GM19328 (cell line): ENCODE results near the gene C1RL.

ENCODE experiments used
- ATAC-seq: cut with Tn5 transposase; IDR thresholded peaks from one replicate; pipeline ENCODE4 v1.9.1; 2021; ENCODE audit warnings: mild to moderate bottlenecking, moderate library complexity; ENCODE audit not compliant: unreplicated experiment

The C1RL gene

DNA sequence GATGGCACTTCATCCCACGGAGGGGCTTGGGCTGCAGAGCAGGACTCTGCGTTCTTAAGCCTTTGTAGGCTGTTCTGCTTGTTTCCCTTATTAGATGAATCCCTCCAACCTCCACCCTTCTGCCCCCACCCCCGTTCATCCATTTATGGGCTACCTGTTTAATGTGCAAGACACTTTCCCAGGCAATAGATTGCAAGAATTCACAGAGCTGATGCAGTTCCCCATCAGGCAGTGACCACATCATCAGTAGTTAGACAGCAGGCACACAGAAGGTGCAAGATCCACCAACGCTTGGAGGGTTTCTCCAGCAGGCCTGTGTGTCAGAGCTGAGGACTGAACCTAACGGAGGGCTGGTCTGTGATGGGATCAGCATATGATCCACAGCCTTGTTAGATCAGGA, 15.5 kb downstream of the C1RL start:
- ATAC-seq = no peak

DNA sequence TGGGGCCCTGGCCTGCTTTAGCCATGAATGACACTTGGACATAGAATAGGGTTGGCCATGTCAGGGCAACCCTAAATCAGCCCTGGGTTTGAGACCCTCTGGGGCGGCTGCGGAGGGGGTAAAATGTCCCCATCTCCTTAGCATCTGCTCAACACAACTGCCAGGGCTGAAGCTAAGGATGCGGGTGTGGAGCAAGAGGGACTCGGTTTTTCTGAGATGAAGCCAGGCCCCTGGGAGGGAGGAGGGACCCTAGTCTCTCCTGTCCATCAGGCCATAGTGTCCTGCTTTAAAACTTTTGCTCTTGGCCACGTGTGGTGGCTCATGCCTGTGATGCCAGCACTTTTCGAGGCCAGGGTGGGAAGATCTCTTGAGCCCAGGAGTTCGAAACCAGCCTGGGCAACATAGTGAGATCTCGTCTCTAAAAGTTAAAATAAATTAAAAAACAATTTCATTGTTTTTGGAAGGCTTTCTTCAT, 16.0 kb downstream of the C1RL start:
- ATAC-seq = no peak

DNA sequence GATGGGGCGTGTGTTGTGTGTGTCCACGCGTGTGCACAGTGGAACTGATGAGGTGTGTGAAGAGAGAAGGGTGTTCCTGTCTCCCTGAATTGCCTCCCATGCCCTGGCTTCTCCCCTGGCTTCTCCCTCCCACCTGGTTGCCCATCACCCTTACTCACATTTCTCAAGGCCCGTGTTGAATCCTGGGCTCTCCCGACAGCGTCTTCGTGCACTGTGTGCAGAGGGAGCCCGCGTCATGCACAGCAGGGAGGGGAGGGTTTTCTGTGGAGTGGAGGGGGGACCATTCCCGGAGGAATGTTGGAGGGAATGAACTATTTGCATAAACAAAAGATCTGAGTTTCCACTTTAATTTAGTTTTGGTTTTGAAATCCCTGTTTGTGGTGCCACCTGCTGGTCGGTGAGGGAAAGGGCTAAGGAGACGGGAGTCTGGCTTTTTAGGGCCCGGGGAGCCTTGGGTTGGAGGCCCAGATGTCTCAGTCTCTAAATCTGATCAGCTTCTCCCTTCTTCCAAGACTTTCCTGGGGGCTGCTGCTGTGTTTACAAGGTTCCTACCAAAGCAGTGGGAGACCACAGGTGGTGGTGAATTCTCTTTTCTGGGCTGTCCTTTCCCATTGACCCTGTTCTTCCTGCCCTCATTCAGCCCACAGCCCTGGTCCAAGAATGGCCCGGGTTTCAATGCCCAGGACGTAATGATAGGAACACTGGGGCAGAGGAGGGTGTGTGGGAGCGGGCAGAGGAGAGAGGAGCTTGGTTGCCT, 16.6 kb downstream of the C1RL start, which contains the start of gene C1R:
TSS of gene C1R (minus strand) at position 217 of the 757 bp plus-strand sequence. CDS start at position 160, 57 bp downstream.
- no peak for ATAC-seq

DNA sequence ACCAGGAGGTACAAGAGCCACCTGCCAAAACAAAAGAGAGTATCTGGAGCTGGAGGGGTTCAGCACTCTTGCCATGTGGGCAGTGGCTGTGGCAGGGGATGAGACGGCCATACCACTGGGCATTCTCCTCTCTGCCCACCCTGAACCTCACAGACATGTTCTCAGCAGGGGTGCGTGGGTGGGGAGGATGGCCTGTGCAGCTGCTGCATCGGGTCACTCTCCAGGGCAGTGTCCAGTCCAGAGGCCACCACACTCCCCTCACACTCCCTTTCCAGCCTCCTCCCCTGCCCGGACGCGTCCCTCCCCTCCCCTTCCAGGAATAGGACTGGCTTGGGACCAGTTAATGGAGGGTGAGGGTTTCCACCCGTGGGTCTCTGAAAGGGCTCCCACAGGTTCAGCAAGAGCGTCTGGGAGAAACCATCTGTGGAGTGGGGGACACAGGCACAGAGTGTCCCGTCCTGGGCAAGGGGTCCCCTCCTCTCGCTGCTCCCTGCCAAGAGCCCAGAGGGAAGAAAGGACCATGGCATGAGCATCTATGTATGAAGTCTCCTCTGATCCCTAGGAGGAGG, 17.3 kb downstream of the C1RL start:
- no peak for ATAC-seq

- no peak for ATAC-seq
Observed at GRCh38 chr12:7091171-7091570, 17.8 kb downstream of the C1RL start.

GRCh38 chr12:7090222-7090998, 18.6 kb downstream of the C1RL start:
- no peak for ATAC-seq

- no peak for ATAC-seq
Observed at GRCh38 chr12:7089196-7089871, 19.7 kb downstream of the C1RL start.

DNA sequence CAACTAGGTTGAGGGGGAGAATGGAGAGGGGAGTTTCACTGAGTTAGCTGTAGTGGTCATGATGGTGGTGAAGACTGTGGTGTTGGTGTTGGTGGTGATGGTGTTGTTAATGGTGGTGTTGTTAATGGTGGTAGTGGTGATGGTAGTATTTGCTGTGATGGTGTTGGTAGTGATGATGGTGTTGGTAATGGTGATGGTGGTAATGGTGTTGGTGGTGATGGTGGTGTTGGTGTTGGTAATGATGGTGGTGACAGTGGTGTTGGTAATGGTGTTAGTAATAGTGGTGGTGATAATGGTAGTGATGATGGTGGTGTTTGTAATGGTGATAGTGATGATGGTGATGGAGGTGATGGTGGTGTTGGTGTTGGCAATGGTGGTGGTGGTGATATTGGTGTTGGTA, 25.9 kb downstream of the C1RL start:
- no peak for ATAC-seq

- ATAC-seq = no peak
Observed at GRCh38 chr12:7081037-7081436, 28.0 kb downstream of the C1RL start.

DNA sequence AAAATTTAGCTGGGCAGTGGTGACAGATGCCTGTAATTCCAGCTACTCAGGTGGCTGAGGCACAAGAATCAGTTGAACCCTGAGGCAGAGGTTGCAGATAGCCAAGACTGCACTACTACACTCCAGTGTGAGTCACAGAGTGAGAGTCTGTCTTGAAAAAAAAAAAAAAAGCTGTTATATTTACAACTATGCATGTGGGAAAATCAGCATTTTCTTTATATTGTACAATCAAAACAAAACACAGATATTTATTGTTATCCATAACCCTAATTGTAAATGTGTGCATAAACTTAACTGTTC, 29.2 kb downstream of the C1RL start:
- no peak for ATAC-seq

DNA sequence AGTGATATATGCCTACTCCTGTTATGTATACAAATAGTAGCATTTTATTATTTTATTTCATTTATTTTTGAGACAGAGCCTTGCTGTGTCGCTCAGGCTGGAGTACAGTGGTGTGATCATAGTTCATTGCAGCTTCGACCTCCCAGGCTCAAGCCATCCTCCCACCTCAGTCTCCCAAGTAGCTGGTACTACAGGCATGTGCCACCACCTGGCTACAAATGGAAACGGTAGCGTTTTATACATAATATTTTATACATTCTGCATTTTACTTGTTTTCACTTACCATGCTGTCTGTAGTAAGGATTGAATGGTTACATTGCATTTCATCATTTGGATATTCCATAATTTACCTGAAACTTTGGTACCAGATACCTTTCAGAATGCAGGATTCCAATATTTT, 30.9 kb downstream of the C1RL start:
- no peak for ATAC-seq

DNA sequence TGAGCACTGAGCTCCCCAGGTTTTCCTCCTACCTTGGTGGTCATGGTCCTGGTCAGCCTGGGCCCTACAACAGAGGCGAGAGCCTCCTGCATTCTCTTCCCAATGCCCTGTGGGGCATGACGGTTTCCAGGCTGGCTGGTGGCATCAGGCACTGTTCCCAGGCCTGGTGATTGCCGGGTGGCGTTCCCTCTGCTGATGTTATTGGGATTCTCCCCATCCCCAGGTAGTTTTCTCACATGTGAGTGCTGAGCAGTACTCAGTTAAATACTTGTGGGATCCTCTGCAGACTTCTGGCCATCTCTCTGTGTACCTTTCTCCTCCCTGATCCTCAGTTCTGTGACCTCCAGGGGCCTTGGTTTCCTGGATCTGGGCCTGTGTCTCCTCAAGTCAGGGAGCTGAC, 32.5 kb downstream of the C1RL start:
- no peak for ATAC-seq

- no peak for ATAC-seq
Observed at GRCh38 chr12:7075939-7076338, 33.1 kb downstream of the C1RL start.

DNA sequence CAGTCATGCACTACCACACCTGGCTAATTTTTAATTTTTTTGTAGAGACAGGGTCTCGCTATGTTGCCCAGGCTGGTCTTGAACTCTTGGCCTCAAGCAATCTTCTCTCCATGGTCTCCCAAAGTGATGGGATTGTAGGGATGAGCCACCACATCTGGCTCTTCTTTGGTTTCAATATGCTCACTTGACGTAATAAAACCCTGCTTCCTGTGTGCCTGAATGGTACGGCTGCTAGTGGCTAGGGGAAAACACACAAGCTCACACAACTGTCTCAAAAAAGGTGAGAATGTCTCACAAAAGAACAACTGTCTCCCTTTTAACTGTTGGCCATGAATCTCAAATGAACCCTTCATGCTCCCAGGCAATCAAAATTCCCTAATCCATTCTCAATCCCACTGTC, 33.5 kb downstream of the C1RL start:
- ATAC-seq = no peak

DNA sequence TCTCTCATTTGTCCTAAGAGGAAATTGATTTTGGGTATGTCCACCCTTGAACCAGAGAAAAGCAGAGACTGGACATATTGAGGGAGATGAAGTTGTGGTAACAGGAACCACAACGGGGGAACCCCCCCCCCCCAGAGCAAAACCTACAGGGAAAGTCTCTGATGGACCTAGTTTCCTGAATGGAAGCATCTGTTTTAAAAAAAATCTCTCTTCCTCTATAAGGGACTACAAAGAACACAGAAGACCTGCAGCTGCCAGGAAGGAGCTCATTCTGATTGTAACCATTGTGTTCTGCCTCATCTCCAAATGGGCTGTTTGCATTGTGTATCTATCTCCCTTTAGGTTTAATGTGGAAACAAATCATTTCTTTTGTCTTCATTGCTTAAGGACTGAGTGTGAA, 35.1 kb downstream of the C1RL start:
- ATAC-seq = no peak

- no peak for ATAC-seq
Observed at GRCh38 chr12:7072554-7072953, 36.5 kb downstream of the C1RL start.

- no peak for ATAC-seq
Observed at GRCh38 chr12:7072035-7072434, 37.0 kb downstream of the C1RL start.

GRCh38 chr12:7069386-7069785, 39.6 kb downstream of the C1RL start:
- ATAC-seq = no peak

GRCh38 chr12:7068994-7069346, 40.0 kb downstream of the C1RL start:
- ATAC-seq = no peak

DNA sequence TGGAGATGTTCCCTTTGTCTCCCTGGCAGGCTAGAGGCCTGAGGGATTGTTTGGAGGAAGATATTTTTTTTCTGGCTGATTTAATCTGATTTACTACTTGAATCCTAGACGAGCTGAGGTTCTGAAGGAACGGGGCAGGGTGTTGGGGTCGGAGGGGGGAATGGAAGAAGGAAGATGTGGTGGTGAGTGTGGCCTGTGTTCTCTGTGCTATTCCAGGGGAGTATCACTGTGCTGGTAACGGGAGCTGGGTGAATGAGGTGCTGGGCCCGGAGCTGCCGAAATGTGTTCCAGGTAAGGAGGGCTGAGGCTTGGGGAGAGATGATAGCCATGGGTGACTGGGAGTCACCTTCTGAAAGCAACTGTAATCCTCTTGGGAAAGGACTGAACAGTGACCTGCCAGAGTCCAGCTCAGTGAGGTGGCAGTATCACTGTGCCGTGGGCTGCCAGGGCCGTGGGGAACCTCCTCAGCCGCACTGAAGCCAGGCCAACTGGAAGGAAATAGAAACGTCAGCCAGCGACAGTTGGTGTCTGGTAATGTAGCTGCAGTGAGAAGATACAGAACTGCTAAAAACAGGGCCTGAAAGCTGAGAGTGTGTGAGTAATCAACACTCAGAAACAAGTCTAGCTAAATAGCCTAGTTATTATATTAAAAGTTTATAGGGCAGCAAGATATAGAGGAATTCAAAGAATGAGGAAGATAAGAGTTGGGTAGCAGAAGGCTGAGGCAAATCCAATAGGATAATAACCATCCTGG, 40.6 kb downstream of the C1RL start:
- ATAC-seq = no peak

- no peak for ATAC-seq
Observed at GRCh38 chr12:7067096-7067495, 41.9 kb downstream of the C1RL start.
